SK-N-SH (cell line): ENCODE results near the gene DYDC2. TPM values are rescaled to one million over a fixed set of nuclear protein-coding genes. Genes with fewer than 3 reads are reported as not detected.
A peak's percentile ranks its signal among the peaks of the same experiment; 100 is the strongest.

ENCODE experiments used
- CTCF ChIA-PET: fragments of 300-600, 350-600 bp; formaldehyde crosslinking; extraction: SDS; loops from one replicate; lab custom pipeline; 2021; lab: Yijun Ruan, JAX
- POLR2A ChIA-PET: fragments of 350-600 bp; sonication (Branson Sonifier 250); formaldehyde crosslinking; extraction: SDS; loops from one replicate; lab custom pipeline; 2020; ENCODE audit warnings: antibody characterized with exemption, inconsistent platforms; lab: Yijun Ruan, JAX
- DNase-seq: peaks from one replicate; pipeline ENCODE4 v3.0.0; 2012
- H2AFZ ChIP-seq: fragments of 200-600 bp; sonication (generic); 2 replicates; pipeline ENCODE4 v1.8.1; 2016; ENCODE audit warnings: antibody characterized with exemption, mild to moderate bottlenecking, low read depth
- H3F3A ChIP-seq: fragments of 200-600 bp; sonication (generic); replicated peaks from 2 replicates; pipeline ENCODE3; 2016; ENCODE audit warnings: antibody characterized with exemption, mild to moderate bottlenecking; ENCODE audit not compliant: insufficient read depth
- H3K27ac ChIP-seq, 2 experiments: fragments of 200-500 bp in 1 of 2; fragments of 200-600 bp in 1 of 2; sonication (Bioruptor generic) in 1 of 2; sonication (generic), shearing (Covaris generic) in 1 of 2; 2 replicates each; pipeline versions ENCODE4 v1.5.1 to v1.6.1; 2014 to 2016; ENCODE audit warnings: low read depth in 2 of 2, inconsistent platforms in 1 of 2, low read length in 1 of 2, mild to moderate bottlenecking in 1 of 2, mixed read lengths in 1 of 2
- H3K27me3 ChIP-seq: fragments of 200-600 bp; sonication (generic), shearing (Covaris generic); 2 replicates; pipeline ENCODE4 v1.6.1; 2016; ENCODE audit warnings: mixed run types; ENCODE audit not compliant: insufficient read depth
- H3K36me3 ChIP-seq, 2 experiments: fragments of 200-500 bp in 1 of 2; fragments of 200-600 bp in 1 of 2; sonication (Bioruptor generic) in 1 of 2; sonication (generic) in 1 of 2; replicated peaks in 1 of 2; 2 replicates each; pipeline versions ENCODE3 to v1.5.1; 2014 to 2016; ENCODE audit warnings: low read length in 1 of 2, mild to moderate bottlenecking in 1 of 2; ENCODE audit not compliant: insufficient read depth in 2 of 2, control insufficient read depth in 1 of 2
- H3K4me1 ChIP-seq, 2 experiments: fragments of 200-500 bp in 1 of 2; fragments of 200-600 bp in 1 of 2; sonication (Bioruptor generic) in 1 of 2; sonication (generic), shearing (Covaris generic) in 1 of 2; 2 replicates each; pipeline versions ENCODE4 v1.5.1 to v1.6.1; 2014 to 2016; ENCODE audit warnings: low read depth in 1 of 2, low read length in 1 of 2, mixed run types in 1 of 2; ENCODE audit not compliant: insufficient read depth in 2 of 2, control insufficient read depth in 1 of 2
- H3K4me2 ChIP-seq: fragments of 200-600 bp; sonication (generic), shearing (Covaris generic); 2 replicates; pipeline ENCODE4 v1.6.1; 2017; ENCODE audit warnings: mixed run types
- H3K4me3 ChIP-seq, 2 experiments: fragments of 200-500 bp in 1 of 2; fragments of 200-600 bp in 1 of 2; sonication (Bioruptor generic) in 1 of 2; sonication (generic), shearing (Covaris generic) in 1 of 2; 2 replicates each; pipeline versions ENCODE4 v1.5.1 to v1.8.1; 2014 to 2016; ENCODE audit warnings: low read depth in 2 of 2, inconsistent platforms in 1 of 2, low read length in 1 of 2, mild to moderate bottlenecking in 1 of 2, mixed read lengths in 1 of 2, moderate library complexity in 1 of 2
- H3K79me2 ChIP-seq: fragments of 200-600 bp; sonication (generic); 2 replicates; pipeline ENCODE4 v1.8.1; 2017; ENCODE audit warnings: mild to moderate bottlenecking; ENCODE audit not compliant: insufficient read depth
- H3K9ac ChIP-seq: fragments of 200-600 bp; sonication (generic); 2 replicates; pipeline ENCODE4 v1.6.1; 2017; ENCODE audit warnings: mixed run types
- H3K9me2 ChIP-seq: fragments of 200-600 bp; sonication (generic); 2 replicates; pipeline ENCODE4 v1.6.1; 2017; ENCODE audit warnings: mixed run types
- H3K9me3 ChIP-seq: fragments of 200-600 bp; sonication (generic); 2 replicates; pipeline ENCODE4 v1.6.1; 2017; ENCODE audit warnings: mixed run types, mild to moderate bottlenecking, moderate library complexity
- H4K20me1 ChIP-seq: fragments of 200-600 bp; sonication (generic); 2 replicates; pipeline ENCODE4 v1.6.1; 2017; ENCODE audit warnings: mild to moderate bottlenecking, mixed run types; ENCODE audit not compliant: insufficient read depth
- CHD2 ChIP-seq: fragments of 150-350 bp; IDR thresholded peaks from 2 replicates; pipeline ENCODE4 v1.6.1; 2018; ENCODE audit warnings: low read length; ENCODE audit not compliant: partially characterized antibody
- EP300 ChIP-seq, 2 experiments: IDR thresholded peaks; 2 replicates each; pipeline versions ENCODE4 v1.4.0 to v1.6.1; 2012; ENCODE audit warnings: borderline replicate concordance in 1 of 2, low read depth in 1 of 2, low read length in 1 of 2
- EZH2phosphoT487 ChIP-seq: fragments of 200-600 bp; sonication (generic); IDR thresholded peaks from 2 replicates; pipeline ENCODE4 v1.6.1; 2017; ENCODE audit warnings: low read depth, mixed run types, mild to moderate bottlenecking, antibody characterized with exemption, moderate library complexity, borderline replicate concordance
- FOXM1 ChIP-seq: IDR thresholded peaks from 2 replicates; pipeline ENCODE4 v1.4.0; 2012; ENCODE audit warnings: low read depth, mild to moderate bottlenecking
- GATA2 ChIP-seq: sonication (generic); formaldehyde crosslinking; IDR thresholded peaks from 2 replicates; pipeline ENCODE4 v1.5.0; 2020; ENCODE audit warnings: mild to moderate bottlenecking, missing genetic modification reagents
- MEF2A ChIP-seq: IDR thresholded peaks from 2 replicates; pipeline ENCODE4 v1.4.0; 2012; ENCODE audit warnings: low read depth, borderline replicate concordance
- NFIC ChIP-seq: IDR thresholded peaks from 2 replicates; pipeline ENCODE4 v1.4.0; 2012; ENCODE audit warnings: borderline replicate concordance
- NRF1 ChIP-seq: IDR thresholded peaks from 2 replicates; pipeline ENCODE4 v1.6.1; 2012; ENCODE audit warnings: low read depth, mild to moderate bottlenecking, low read length
- RAD21 ChIP-seq: IDR thresholded peaks from 2 replicates; pipeline ENCODE4 v1.6.1; 2012; ENCODE audit warnings: mild to moderate bottlenecking, low read length
- RFX5 ChIP-seq: IDR thresholded peaks from 2 replicates; pipeline ENCODE4 v1.6.1; 2012; ENCODE audit warnings: mild to moderate bottlenecking, improper control_type of control experiment, low read length
- TAF1 ChIP-seq: IDR thresholded peaks from 2 replicates; pipeline ENCODE4 v1.6.1; 2012; ENCODE audit warnings: low read depth, mild to moderate bottlenecking, low read length, moderate library complexity, borderline replicate concordance
- TCF12 ChIP-seq: IDR thresholded peaks from 2 replicates; pipeline ENCODE4 v1.4.0; 2012
- TEAD4 ChIP-seq: IDR thresholded peaks from 2 replicates; pipeline ENCODE4 v1.4.0; 2012; ENCODE audit warnings: mild to moderate bottlenecking, borderline replicate concordance; ENCODE audit not compliant: insufficient read depth
- WGBS: methylation state at CpG from one replicate; pipeline ENCODE4 v1.1.6; 2017; ENCODE audit warnings: low lambda C conversion rate; 5-methylcytosine and 5-hydroxymethylcytosine counted together
- polyA plus RNA-seq, 3 experiments: library from polyadenylated mRNA; depleted of rRNA; stranded (reverse); fragments of >200 nt; gene quantifications; 2 replicates each; pipeline ENCODE4 v1.2.3, GENCODE V29; 2012
- TF ChIP-seq, protein P1 (sequence below): IDR thresholded peaks from 2 replicates; pipeline ENCODE4; 2012
- TF ChIP-seq, protein P2 (sequence below): IDR thresholded peaks from 2 replicates; pipeline ENCODE4 v1.4.0; 2012; ENCODE audit warnings: low read depth, borderline replicate concordance
- TF ChIP-seq, protein P3 (sequence below): fragments of 150-350 bp; IDR thresholded peaks from 2 replicates; pipeline ENCODE4 v1.6.1; 2017; ENCODE audit warnings: antibody characterized with exemption, low read length, low read depth, borderline replicate concordance
- TF ChIP-seq, protein P4 (sequence below): IDR thresholded peaks from 2 replicates; pipeline ENCODE4 v1.4.0; 2012; ENCODE audit warnings: low read depth, borderline replicate concordance

Gene DYDC2
- polyA plus RNA-seq, 1 of the 3 experiments (the other 2 are of a cell fraction): 0.08 TPM

DNA sequence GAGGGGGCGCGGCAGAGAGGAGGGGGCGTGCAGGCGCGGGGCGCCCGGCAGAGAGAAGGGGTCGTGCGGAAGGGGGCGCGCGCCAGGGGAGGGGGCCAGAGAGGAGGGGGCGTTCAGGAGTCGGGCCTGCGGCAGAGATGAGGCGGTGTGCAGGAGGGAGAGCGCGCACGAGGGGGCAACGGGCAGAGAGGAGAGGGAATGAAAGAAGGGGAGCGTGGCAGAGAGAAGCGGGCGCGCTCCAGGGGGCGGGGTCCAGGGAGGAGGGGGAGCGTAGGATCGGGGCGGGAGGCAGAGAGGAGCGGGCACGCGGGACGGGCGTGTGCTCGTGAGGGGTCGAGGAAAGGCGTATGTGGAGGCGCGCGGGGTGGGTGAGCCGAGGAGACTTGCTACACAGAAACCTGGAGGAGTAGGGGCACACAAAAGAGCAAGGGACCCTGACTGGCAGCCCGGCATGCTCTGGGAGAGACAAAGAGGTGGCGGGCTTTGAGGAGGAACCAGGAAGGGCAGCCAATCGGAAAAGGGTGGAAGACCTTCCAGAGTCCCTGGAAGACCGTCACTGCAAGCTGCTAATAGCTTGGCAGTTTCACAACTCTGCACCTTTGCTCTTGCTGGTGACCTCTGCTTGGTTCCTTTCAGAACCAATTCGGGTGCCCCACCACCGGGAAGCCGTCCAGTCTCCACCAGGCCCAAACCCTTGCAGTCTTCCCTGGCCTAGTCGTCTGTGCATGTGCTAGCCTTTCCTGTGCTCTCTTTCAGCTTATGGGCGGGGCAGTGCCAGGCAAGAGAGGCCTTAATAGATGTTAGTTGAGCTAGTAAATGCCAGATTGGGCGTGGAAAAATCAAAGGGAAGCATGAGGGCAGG is 639 bp downstream of the DYDC2 start:
- ChIA-PET POLR2A (interaction anchor here (1.1 kb wide), 1 partner anchor 287 kb away, joined by 6 read pairs; no protein-coding TSS in a partner anchor), CTCF (interaction anchor here (1.0 kb wide), 2 partner anchors 158 to 306 kb away, joined by 3 read pairs; no protein-coding TSS in a partner anchor)
- peaks cover 0 to 5% of the 10 kb centered on the region in 2 experiments; a peak in 1 of 4 replicates for H3K4me1 ChIP-seq
- no peaks in the 10 kb centered on the region for H3K36me3 ChIP-seq
- WGBS: 14% methylated on average over 49 of the region's 50 CpGs
- no peak overlapping the region for H3K9ac ChIP-seq
- H3K4me3 ChIP-seq: peak overlapping the region in 1 of 2 experiments; percentile 46; a peak in 2 of 4 replicates
- no peaks in the 10 kb centered on the region for H3K27me3 ChIP-seq
- DNase-seq: peak; percentile 85
- H4K20me1 ChIP-seq: no peaks in the 10 kb centered on the region
- H3K9me2 ChIP-seq: no peaks in the 10 kb centered on the region
- H3K27ac ChIP-seq: no peak overlapping the region
- TF ChIP-seq GATA2 (CRISPR knock-in tag): no peak
- no peak for TF ChIP-seq NFIC
- no peak for TF ChIP-seq TEAD4
- TF ChIP-seq RAD21: no peak
- TF ChIP-seq, protein P1, sequence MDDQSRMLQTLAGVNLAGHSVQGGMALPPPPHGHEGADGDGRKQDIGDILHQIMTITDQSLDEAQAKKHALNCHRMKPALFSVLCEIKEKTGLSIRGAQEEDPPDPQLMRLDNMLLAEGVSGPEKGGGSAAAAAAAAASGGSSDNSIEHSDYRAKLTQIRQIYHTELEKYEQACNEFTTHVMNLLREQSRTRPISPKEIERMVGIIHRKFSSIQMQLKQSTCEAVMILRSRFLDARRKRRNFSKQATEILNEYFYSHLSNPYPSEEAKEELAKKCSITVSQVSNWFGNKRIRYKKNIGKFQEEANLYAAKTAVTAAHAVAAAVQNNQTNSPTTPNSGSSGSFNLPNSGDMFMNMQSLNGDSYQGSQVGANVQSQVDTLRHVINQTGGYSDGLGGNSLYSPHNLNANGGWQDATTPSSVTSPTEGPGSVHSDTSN: no peak
- TF ChIP-seq MEF2A: no peak
- TF ChIP-seq TCF12: no peak
- no peak for TF ChIP-seq EZH2phosphoT487
- TF ChIP-seq CHD2: no peak
- TF ChIP-seq, protein P2, sequence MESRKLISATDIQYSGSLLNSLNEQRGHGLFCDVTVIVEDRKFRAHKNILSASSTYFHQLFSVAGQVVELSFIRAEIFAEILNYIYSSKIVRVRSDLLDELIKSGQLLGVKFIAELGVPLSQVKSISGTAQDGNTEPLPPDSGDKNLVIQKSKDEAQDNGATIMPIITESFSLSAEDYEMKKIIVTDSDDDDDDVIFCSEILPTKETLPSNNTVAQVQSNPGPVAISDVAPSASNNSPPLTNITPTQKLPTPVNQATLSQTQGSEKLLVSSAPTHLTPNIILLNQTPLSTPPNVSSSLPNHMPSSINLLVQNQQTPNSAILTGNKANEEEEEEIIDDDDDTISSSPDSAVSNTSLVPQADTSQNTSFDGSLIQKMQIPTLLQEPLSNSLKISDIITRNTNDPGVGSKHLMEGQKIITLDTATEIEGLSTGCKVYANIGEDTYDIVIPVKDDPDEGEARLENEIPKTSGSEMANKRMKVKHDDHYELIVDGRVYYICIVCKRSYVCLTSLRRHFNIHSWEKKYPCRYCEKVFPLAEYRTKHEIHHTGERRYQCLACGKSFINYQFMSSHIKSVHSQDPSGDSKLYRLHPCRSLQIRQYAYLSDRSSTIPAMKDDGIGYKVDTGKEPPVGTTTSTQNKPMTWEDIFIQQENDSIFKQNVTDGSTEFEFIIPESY: no peak
- TF ChIP-seq NRF1: no peak
- no peak for TF ChIP-seq FOXM1
- TF ChIP-seq EP300 (IDR thresholded peaks at IDR 0.05; ENCODE audit: borderline replicate concordance in 1 of 2, low read depth in 1 of 2, low read length in 1 of 2): no peak
- no peak for TF ChIP-seq TAF1
- TF ChIP-seq RFX5: no peak
- TF ChIP-seq, protein P3, sequence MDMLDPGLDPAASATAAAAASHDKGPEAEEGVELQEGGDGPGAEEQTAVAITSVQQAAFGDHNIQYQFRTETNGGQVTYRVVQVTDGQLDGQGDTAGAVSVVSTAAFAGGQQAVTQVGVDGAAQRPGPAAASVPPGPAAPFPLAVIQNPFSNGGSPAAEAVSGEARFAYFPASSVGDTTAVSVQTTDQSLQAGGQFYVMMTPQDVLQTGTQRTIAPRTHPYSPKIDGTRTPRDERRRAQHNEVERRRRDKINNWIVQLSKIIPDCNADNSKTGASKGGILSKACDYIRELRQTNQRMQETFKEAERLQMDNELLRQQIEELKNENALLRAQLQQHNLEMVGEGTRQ: no peak
- TF ChIP-seq, protein P4, sequence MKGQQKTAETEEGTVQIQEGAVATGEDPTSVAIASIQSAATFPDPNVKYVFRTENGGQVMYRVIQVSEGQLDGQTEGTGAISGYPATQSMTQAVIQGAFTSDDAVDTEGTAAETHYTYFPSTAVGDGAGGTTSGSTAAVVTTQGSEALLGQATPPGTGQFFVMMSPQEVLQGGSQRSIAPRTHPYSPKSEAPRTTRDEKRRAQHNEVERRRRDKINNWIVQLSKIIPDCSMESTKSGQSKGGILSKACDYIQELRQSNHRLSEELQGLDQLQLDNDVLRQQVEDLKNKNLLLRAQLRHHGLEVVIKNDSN: no peak
- no peaks in the 10 kb centered on the region for H3K9me3 ChIP-seq
- H2AFZ ChIP-seq: 0 out of 2 replicates have a peak overlapping the region, but pooled peaks have one; percentile 46
- no peaks in the 10 kb centered on the region for H3K79me2 ChIP-seq
- peak overlapping the region; percentile 57; the same call in 1 of the 2 replicates for H3K4me2 ChIP-seq
- no peaks in the 10 kb centered on the region for H3F3A ChIP-seq
